Measurements from ENCODE around the gene ARHGAP22.

DNA sequence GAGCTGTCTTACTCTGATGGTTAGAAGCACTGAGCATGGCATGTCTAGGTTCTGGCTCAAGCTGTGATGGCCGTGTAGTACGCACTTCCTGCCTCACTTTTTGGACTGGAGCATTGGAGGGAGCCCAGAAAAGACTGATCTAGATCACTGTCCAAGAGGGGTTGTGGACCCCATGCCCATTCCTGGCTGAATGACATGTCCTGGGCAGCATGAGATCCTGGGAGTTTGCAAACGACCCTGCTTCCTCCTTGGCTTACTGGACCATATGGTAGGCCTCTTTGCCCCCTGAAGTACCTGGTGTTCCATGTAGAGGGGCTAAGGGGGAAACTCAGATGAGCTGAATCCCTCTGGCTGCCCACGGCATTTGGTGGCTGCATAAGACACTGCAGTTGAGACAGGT is 36.7 kb downstream of the ARHGAP22 start:
- TF ChIP-seq TAF1 (IDR thresholded peaks at IDR 0.05; ENCODE audit: borderline replicate concordance, low read depth, low read length), result no peak
- TF ChIP-seq, protein P1, sequence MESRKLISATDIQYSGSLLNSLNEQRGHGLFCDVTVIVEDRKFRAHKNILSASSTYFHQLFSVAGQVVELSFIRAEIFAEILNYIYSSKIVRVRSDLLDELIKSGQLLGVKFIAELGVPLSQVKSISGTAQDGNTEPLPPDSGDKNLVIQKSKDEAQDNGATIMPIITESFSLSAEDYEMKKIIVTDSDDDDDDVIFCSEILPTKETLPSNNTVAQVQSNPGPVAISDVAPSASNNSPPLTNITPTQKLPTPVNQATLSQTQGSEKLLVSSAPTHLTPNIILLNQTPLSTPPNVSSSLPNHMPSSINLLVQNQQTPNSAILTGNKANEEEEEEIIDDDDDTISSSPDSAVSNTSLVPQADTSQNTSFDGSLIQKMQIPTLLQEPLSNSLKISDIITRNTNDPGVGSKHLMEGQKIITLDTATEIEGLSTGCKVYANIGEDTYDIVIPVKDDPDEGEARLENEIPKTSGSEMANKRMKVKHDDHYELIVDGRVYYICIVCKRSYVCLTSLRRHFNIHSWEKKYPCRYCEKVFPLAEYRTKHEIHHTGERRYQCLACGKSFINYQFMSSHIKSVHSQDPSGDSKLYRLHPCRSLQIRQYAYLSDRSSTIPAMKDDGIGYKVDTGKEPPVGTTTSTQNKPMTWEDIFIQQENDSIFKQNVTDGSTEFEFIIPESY (IDR thresholded peaks at IDR 0.05; ENCODE audit: borderline replicate concordance, low read depth), result no peak
- TF ChIP-seq, protein P2, sequence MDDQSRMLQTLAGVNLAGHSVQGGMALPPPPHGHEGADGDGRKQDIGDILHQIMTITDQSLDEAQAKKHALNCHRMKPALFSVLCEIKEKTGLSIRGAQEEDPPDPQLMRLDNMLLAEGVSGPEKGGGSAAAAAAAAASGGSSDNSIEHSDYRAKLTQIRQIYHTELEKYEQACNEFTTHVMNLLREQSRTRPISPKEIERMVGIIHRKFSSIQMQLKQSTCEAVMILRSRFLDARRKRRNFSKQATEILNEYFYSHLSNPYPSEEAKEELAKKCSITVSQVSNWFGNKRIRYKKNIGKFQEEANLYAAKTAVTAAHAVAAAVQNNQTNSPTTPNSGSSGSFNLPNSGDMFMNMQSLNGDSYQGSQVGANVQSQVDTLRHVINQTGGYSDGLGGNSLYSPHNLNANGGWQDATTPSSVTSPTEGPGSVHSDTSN (IDR thresholded peaks at IDR 0.05), result no peak
- TF ChIP-seq POLR2AphosphoS5 (IDR thresholded peaks at IDR 0.05; ENCODE audit: low read depth, low read length), result no peak
- TF ChIP-seq, protein P3, sequence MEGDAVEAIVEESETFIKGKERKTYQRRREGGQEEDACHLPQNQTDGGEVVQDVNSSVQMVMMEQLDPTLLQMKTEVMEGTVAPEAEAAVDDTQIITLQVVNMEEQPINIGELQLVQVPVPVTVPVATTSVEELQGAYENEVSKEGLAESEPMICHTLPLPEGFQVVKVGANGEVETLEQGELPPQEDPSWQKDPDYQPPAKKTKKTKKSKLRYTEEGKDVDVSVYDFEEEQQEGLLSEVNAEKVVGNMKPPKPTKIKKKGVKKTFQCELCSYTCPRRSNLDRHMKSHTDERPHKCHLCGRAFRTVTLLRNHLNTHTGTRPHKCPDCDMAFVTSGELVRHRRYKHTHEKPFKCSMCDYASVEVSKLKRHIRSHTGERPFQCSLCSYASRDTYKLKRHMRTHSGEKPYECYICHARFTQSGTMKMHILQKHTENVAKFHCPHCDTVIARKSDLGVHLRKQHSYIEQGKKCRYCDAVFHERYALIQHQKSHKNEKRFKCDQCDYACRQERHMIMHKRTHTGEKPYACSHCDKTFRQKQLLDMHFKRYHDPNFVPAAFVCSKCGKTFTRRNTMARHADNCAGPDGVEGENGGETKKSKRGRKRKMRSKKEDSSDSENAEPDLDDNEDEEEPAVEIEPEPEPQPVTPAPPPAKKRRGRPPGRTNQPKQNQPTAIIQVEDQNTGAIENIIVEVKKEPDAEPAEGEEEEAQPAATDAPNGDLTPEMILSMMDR (IDR thresholded peaks at IDR 0.05), result no peak
- no peak for TF ChIP-seq FOXJ3 (CRISPR knock-in tag; IDR thresholded peaks at IDR 0.05)
- TF ChIP-seq FOXM1 (IDR thresholded peaks at IDR 0.05; ENCODE audit: low read depth), result no peak
- TF ChIP-seq MXI1 (IDR thresholded peaks at IDR 0.05; ENCODE audit: low read depth, low read length), result no peak
